Mesothelial cell of epicardium (in vitro differentiated cells): ENCODE measurements around the gene CES1. TPM values are rescaled to one million over a fixed set of nuclear protein-coding genes. Genes with fewer than 3 reads are reported as not detected.
"Not testable (repeated sequence)": the region's sequence is repeated elsewhere in the genome, so short reads cannot be mapped to it uniquely, and the experiment has no call there.

Experiments
- DNase-seq, 2 experiments: peaks; one replicate each; pipeline ENCODE4 v3.0.0; 2021; ENCODE audit warnings: low spot score in 2 of 2; ENCODE audit not compliant: unreplicated experiment in 2 of 2
- H3K27ac Mint-ChIP-seq: 2 replicates; pipeline ENCODE4 v1.8.0; 2021; ENCODE audit warnings: mixed read lengths
- H3K27me3 Mint-ChIP-seq: 2 replicates; pipeline ENCODE4 v1.8.0; 2021; ENCODE audit warnings: low read depth, mixed read lengths
- H3K36me3 Mint-ChIP-seq: 2 replicates; pipeline ENCODE4 v1.8.0; 2021; ENCODE audit warnings: mixed read lengths
- H3K4me1 Mint-ChIP-seq: 2 replicates; pipeline ENCODE4 v1.8.0; 2021; ENCODE audit warnings: mixed read lengths
- H3K4me3 Mint-ChIP-seq: 2 replicates; pipeline ENCODE4 v1.8.0; 2021; ENCODE audit warnings: mild to moderate bottlenecking, moderate library complexity, mixed read lengths
- H3K9me3 Mint-ChIP-seq: 2 replicates; pipeline ENCODE4 v1.8.0; 2021; ENCODE audit warnings: mixed read lengths
- CTCF ChIP-seq: fragments of 200-600 bp; sonication (generic); IDR thresholded peaks from one replicate; pipeline ENCODE4 v1.5.0; 2021; ENCODE audit warnings: antibody characterized with exemption; ENCODE audit not compliant: unreplicated experiment
- total RNA-seq: library from RNA; stranded (reverse); gene quantifications from 3 replicates; pipeline ENCODE4 v1.2.1, GENCODE V29; 2021

The CES1 gene
- total RNA-seq, 1 donor from 2014 or later: 0.45 TPM

DNA sequence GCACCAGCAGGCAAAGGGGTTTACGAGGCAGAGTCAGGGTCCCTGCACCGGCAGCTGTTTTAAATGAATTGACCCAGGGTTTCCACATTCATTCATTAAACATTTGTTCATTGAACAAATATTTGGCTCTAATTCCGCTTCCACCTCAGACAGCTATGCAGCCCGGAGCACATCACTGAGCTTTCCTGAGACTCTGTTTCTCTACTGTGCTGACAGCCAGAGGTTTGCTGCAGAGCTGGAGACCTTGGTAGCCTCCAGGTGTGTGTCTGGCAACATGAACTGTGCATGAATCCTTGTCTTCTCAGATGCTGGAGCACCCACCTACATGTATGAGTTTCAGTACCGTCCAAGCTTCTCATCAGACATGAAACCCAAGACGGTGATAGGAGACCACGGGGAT lies 42.7 kb downstream of the CES1 start:
- H3K4me3 Mint-ChIP-seq, H3K4me1 Mint-ChIP-seq, H3K36me3 Mint-ChIP-seq, H3K9me3 Mint-ChIP-seq, H3K27ac Mint-ChIP-seq: not testable (repeated sequence)
- H3K27me3 Mint-ChIP-seq: peaks cover 25% of the 10 kb centered on the region
- DNase-seq: peak in 1 of 2 experiments; percentile 34

GRCh38 chr16:55782793-55783091 lies 50.2 kb downstream of the CES1 start:
- not testable (repeated sequence) for H3K9me3 Mint-ChIP-seq, H3K36me3 Mint-ChIP-seq, H3K4me1 Mint-ChIP-seq, H3K27ac Mint-ChIP-seq, DNase-seq, H3K4me3 Mint-ChIP-seq
- peaks cover 89% of the 10 kb centered on the region for H3K27me3 Mint-ChIP-seq

- not testable (repeated sequence) for H3K27ac Mint-ChIP-seq, H3K4me3 Mint-ChIP-seq, DNase-seq, H3K36me3 Mint-ChIP-seq, H3K9me3 Mint-ChIP-seq, H3K4me1 Mint-ChIP-seq
- H3K27me3 Mint-ChIP-seq: peaks cover 89% of the 10 kb centered on the region
These were observed 50.7 kb downstream of the CES1 start for GRCh38 chr16:55782091-55782792.

GRCh38 chr16:55781456-55781855 lies 51.4 kb downstream of the CES1 start:
- peaks cover 90% of the 10 kb centered on the region for H3K27me3 Mint-ChIP-seq
- not testable (repeated sequence) for H3K4me1 Mint-ChIP-seq, DNase-seq, H3K36me3 Mint-ChIP-seq, H3K9me3 Mint-ChIP-seq, H3K27ac Mint-ChIP-seq, H3K4me3 Mint-ChIP-seq

DNA sequence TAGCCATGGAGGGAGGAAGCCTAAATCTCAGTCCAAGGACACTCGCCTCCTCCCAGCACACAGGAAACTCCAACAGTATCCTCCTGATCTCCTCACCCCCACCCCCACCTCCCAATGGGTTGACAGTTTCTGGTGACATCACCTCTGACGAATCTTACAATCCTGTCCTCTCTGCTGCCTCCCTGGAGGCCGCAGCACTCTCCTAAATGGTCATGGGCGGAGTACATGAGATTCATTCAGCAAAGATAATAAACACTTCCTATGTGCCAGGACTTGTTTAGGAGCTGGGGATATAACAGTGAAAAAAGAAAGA lies 52.8 kb downstream of the CES1 start:
- H3K27me3 Mint-ChIP-seq: peaks cover 81% of the 10 kb centered on the region
- H3K4me1 Mint-ChIP-seq: not testable (repeated sequence)

DNA sequence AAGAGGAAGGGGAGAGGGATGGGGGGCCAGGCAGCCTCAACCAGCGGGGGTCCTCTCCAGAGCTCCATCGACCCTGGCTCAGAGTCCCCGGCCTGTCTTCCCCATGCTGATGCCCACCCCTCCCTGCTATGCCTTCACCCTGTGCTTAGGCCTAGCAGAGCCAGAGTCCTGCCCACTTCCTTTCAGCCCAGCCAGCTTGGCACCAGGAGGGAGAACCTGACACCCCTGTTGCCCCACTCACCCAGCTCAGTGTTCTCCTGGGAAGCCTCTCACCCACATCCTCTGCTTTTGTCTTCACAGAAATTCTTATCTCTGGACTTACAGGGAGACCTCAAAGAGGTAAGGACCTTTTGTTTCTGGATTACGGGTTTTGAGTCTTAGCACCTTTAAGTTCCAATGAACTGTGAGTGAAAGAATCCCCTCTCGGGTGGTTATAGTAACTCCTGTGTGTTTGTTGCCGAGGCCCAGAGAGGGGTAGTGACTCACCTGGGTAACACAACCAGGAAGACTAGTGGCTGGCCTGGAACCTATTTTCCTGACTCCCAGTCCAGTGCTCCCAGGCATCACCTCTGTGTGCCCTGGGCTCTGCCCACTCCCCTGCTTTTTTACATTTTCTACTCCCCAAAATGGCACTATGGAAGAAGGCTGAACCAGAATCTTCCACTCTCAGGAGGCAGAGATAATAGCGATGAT lies 53.3 kb downstream of the CES1 start:
- H3K9me3 Mint-ChIP-seq: no peaks in the 10 kb centered on the region
- no peaks in the 10 kb centered on the region for H3K36me3 Mint-ChIP-seq
- peaks cover 79% of the 10 kb centered on the region for H3K27me3 Mint-ChIP-seq
- DNase-seq: no peak
- H3K27ac Mint-ChIP-seq: no peak overlapping the region
- no peak for TF ChIP-seq CTCF
- no peaks in the 10 kb centered on the region for H3K4me1 Mint-ChIP-seq
- no peak overlapping the region for H3K4me3 Mint-ChIP-seq

More for the DNA sequence above, 52.8 kb downstream of the CES1 start:
- DNase-seq, H3K36me3 Mint-ChIP-seq, H3K9me3 Mint-ChIP-seq, H3K27ac Mint-ChIP-seq, H3K4me3 Mint-ChIP-seq: not testable (repeated sequence)

- H3K9me3 Mint-ChIP-seq: no peaks in the 10 kb centered on the region
- H3K4me1 Mint-ChIP-seq: no peaks in the 10 kb centered on the region
- DNase-seq: no peak
- TF ChIP-seq CTCF: no peak
- H3K27ac Mint-ChIP-seq: no peak overlapping the region
- peaks cover 79% of the 10 kb centered on the region for H3K27me3 Mint-ChIP-seq
- H3K4me3 Mint-ChIP-seq: no peak overlapping the region
- H3K36me3 Mint-ChIP-seq: no peaks in the 10 kb centered on the region
These were observed 54.1 kb downstream of the CES1 start for GRCh38 chr16:55778757-55779156.

DNA sequence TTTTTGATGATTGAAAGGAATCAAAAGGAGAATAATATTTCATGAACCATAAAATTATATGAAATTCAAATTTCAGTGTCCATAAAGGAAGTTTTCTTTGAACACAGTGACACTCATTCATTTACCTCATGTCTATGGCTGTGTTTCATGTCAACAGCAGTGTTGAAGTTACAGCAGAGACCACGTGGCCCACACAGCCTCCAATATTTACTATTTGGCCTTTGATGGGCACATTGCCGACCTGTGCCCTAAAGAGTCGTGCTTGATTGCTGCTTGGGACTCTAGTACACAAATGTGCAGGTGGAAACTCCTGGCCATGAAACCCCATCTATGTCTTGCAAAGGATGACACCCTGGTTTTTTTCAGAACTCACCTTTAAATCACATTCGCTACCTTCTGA lies 57.0 kb downstream of the CES1 start:
- H3K27ac Mint-ChIP-seq: no peak overlapping the region
- no peaks in the 10 kb centered on the region for H3K36me3 Mint-ChIP-seq
- no peak overlapping the region for H3K4me3 Mint-ChIP-seq
- no peaks in the 10 kb centered on the region for H3K4me1 Mint-ChIP-seq
- H3K9me3 Mint-ChIP-seq: no peaks in the 10 kb centered on the region
- peaks cover 67% of the 10 kb centered on the region for H3K27me3 Mint-ChIP-seq
- DNase-seq: no peak
- no peak for TF ChIP-seq CTCF
